ENCODE results near the gene ANO3.

Gene ANO3

GRCh38 chr11:26578998-26579661, 247.2 kb downstream of the ANO3 start:
- no peak overlapping the region for H3K9ac ChIP-seq (ENCODE audit: low read length)
- no peak overlapping the region for H2AK5ac ChIP-seq (ENCODE audit: low read length)
- no peak overlapping the region for H2BK5ac ChIP-seq (ENCODE audit: low read length)

GRCh38 chr11:26579683-26580082, 247.8 kb downstream of the ANO3 start:
- Histone ChIP-seq H2BK15ac (replicated peaks; ENCODE audit: low read depth) (no peak overlapping the region), H4K8ac (ENCODE audit: low read depth, low read length) (no peak overlapping the region), H2BK120ac (ENCODE audit: low read depth, low read length) (no peak overlapping the region), H3K18ac (ENCODE audit: low read length) (no peak overlapping the region), H3K79me1 (ENCODE audit: low read length) (no peaks in the 10 kb centered on the region), H3K27ac (ENCODE audit: low read depth, low read length) (no peak overlapping the region), H2AK5ac (ENCODE audit: low read length) (no peak overlapping the region), H3K4me3 (ENCODE audit: low read length) (no peak overlapping the region), H3K4me2 (ENCODE audit: low read length) (no peak overlapping the region), H3K56ac (ENCODE audit: low read length) (no peak overlapping the region), H4K5ac (ENCODE audit: low read length) (no peak overlapping the region), H3K36me3 (ENCODE audit: control insufficient read depth, insufficient read depth, low read length) (no peaks in the 10 kb centered on the region), H3K4me1 (ENCODE audit: control insufficient read depth, low read depth, low read length) (no peaks in the 10 kb centered on the region), H3K23ac (ENCODE audit: low read length) (no peak overlapping the region), H3K27me3 (ENCODE audit: insufficient read depth, low read length, poor library complexity) (no peaks in the 10 kb centered on the region), H3K79me2 (ENCODE audit: control insufficient read depth, insufficient read depth, low read length) (no peaks in the 10 kb centered on the region), H3K4ac (ENCODE audit: low read depth, low read length) (no peak overlapping the region), H2BK5ac (ENCODE audit: low read length) (no peak overlapping the region), H3K9ac (ENCODE audit: low read length) (no peak overlapping the region)
- WGBS (ENCODE audit: extremely low coverage, insufficient coverage, low lambda C conversion rate) = no CpG with 5 or more reads among the region's 2 CpGs
- no peak for DNase-seq

More at GRCh38 chr11:26578998-26579661, 247.2 kb downstream of the ANO3 start:
- Histone ChIP-seq H3K79me1 (ENCODE audit: low read length) (no peaks in the 10 kb centered on the region), H3K56ac (ENCODE audit: low read length) (no peak overlapping the region), H3K18ac (ENCODE audit: low read length) (no peak overlapping the region), H3K27me3 (ENCODE audit: insufficient read depth, low read length, poor library complexity) (no peaks in the 10 kb centered on the region), H2BK120ac (ENCODE audit: low read depth, low read length) (no peak overlapping the region), H3K36me3 (ENCODE audit: control insufficient read depth, insufficient read depth, low read length) (no peaks in the 10 kb centered on the region), H3K23ac (ENCODE audit: low read length) (no peak overlapping the region), H3K79me2 (ENCODE audit: control insufficient read depth, insufficient read depth, low read length) (no peaks in the 10 kb centered on the region), H3K4ac (ENCODE audit: low read depth, low read length) (no peak overlapping the region), H4K5ac (ENCODE audit: low read length) (no peak overlapping the region), H2BK15ac (replicated peaks; ENCODE audit: low read depth) (no peak overlapping the region), H3K27ac (ENCODE audit: low read depth, low read length) (no peak overlapping the region), H4K8ac (ENCODE audit: low read depth, low read length) (no peak overlapping the region), H3K4me1 (ENCODE audit: control insufficient read depth, low read depth, low read length) (no peaks in the 10 kb centered on the region), H3K4me2 (ENCODE audit: low read length) (no peak overlapping the region), H3K4me3 (ENCODE audit: low read length) (no peak overlapping the region)
- DNase-seq = no peak
- no CpG with 5 or more reads among the region's 1 CpG for WGBS (ENCODE audit: extremely low coverage, insufficient coverage, low lambda C conversion rate)

GRCh38 chr11:26580929-26581328, 249.0 kb downstream of the ANO3 start:
- Histone ChIP-seq H2BK15ac (replicated peaks; ENCODE audit: low read depth) (no peak overlapping the region), H3K36me3 (ENCODE audit: control insufficient read depth, insufficient read depth, low read length) (no peaks in the 10 kb centered on the region), H4K5ac (ENCODE audit: low read length) (no peak overlapping the region), H2AK5ac (ENCODE audit: low read length) (no peak overlapping the region), H3K9ac (ENCODE audit: low read length) (no peak overlapping the region), H3K4ac (ENCODE audit: low read depth, low read length) (no peak overlapping the region), H2BK5ac (ENCODE audit: low read length) (no peak overlapping the region), H3K27me3 (ENCODE audit: insufficient read depth, low read length, poor library complexity) (no peaks in the 10 kb centered on the region), H3K27ac (ENCODE audit: low read depth, low read length) (no peak overlapping the region), H4K8ac (ENCODE audit: low read depth, low read length) (no peak overlapping the region), H3K56ac (ENCODE audit: low read length) (no peak overlapping the region), H3K18ac (ENCODE audit: low read length) (no peak overlapping the region), H3K4me3 (ENCODE audit: low read length) (no peak overlapping the region), H3K4me2 (ENCODE audit: low read length) (no peak overlapping the region), H2BK120ac (ENCODE audit: low read depth, low read length) (no peak overlapping the region), H3K4me1 (ENCODE audit: control insufficient read depth, low read depth, low read length) (no peaks in the 10 kb centered on the region), H3K23ac (ENCODE audit: low read length) (no peak overlapping the region), H3K79me2 (ENCODE audit: control insufficient read depth, insufficient read depth, low read length) (no peaks in the 10 kb centered on the region), H3K79me1 (ENCODE audit: low read length) (no peaks in the 10 kb centered on the region)
- no peak for DNase-seq
- no CpG with 5 or more reads among the region's 3 CpGs for WGBS (ENCODE audit: extremely low coverage, insufficient coverage, low lambda C conversion rate)

- no peak overlapping the region for H3K4ac ChIP-seq (ENCODE audit: low read depth, low read length)
- no peak overlapping the region for H2BK5ac ChIP-seq (ENCODE audit: low read length)
- H3K23ac ChIP-seq (ENCODE audit: low read length) = no peak overlapping the region
- H3K56ac ChIP-seq (ENCODE audit: low read length) = no peak overlapping the region
- no peak overlapping the region for H4K8ac ChIP-seq (ENCODE audit: low read depth, low read length)
- no peak overlapping the region for H2BK15ac ChIP-seq (replicated peaks; ENCODE audit: low read depth)
- no peaks in the 10 kb centered on the region for H3K79me2 ChIP-seq (ENCODE audit: control insufficient read depth, insufficient read depth, low read length)
- H2AK5ac ChIP-seq (ENCODE audit: low read length) = no peak overlapping the region
- no peaks in the 10 kb centered on the region for H3K79me1 ChIP-seq (ENCODE audit: low read length)
- no peaks in the 10 kb centered on the region for H3K27me3 ChIP-seq (ENCODE audit: insufficient read depth, low read length, poor library complexity)
- H3K36me3 ChIP-seq (ENCODE audit: control insufficient read depth, insufficient read depth, low read length) = no peaks in the 10 kb centered on the region
- WGBS (ENCODE audit: extremely low coverage, insufficient coverage, low lambda C conversion rate) = no CpG with 5 or more reads among the region's 3 CpGs
- H4K5ac ChIP-seq (ENCODE audit: low read length) = no peak overlapping the region
- H3K4me2 ChIP-seq (ENCODE audit: low read length) = no peak overlapping the region
- H3K27ac ChIP-seq (ENCODE audit: low read depth, low read length) = no peak overlapping the region
- no peak overlapping the region for H3K18ac ChIP-seq (ENCODE audit: low read length)
- DNase-seq = no peak
- H2BK120ac ChIP-seq (ENCODE audit: low read depth, low read length) = no peak overlapping the region
- no peaks in the 10 kb centered on the region for H3K4me1 ChIP-seq (ENCODE audit: control insufficient read depth, low read depth, low read length)
- no peak overlapping the region for H3K9ac ChIP-seq (ENCODE audit: low read length)
- no peak overlapping the region for H3K4me3 ChIP-seq (ENCODE audit: low read length)
Measured at GRCh38 chr11:26583550-26583949, 251.6 kb downstream of the ANO3 start.

- Histone ChIP-seq H3K4me1 (ENCODE audit: control insufficient read depth, low read depth, low read length) (no peaks in the 10 kb centered on the region), H3K4me3 (ENCODE audit: low read length) (no peak overlapping the region), H4K8ac (ENCODE audit: low read depth, low read length) (no peak overlapping the region), H3K79me2 (ENCODE audit: control insufficient read depth, insufficient read depth, low read length) (no peaks in the 10 kb centered on the region), H3K23ac (ENCODE audit: low read length) (no peak overlapping the region), H3K56ac (ENCODE audit: low read length) (no peak overlapping the region), H2BK15ac (replicated peaks; ENCODE audit: low read depth) (no peak overlapping the region), H3K79me1 (ENCODE audit: low read length) (no peaks in the 10 kb centered on the region), H3K36me3 (ENCODE audit: control insufficient read depth, insufficient read depth, low read length) (no peaks in the 10 kb centered on the region), H3K4ac (ENCODE audit: low read depth, low read length) (no peak overlapping the region), H3K27ac (ENCODE audit: low read depth, low read length) (no peak overlapping the region), H4K5ac (ENCODE audit: low read length) (no peak overlapping the region), H3K9ac (ENCODE audit: low read length) (no peak overlapping the region), H2AK5ac (ENCODE audit: low read length) (no peak overlapping the region), H3K27me3 (ENCODE audit: insufficient read depth, low read length, poor library complexity) (no peaks in the 10 kb centered on the region), H3K18ac (ENCODE audit: low read length) (no peak overlapping the region), H2BK5ac (ENCODE audit: low read length) (no peak overlapping the region), H3K4me2 (ENCODE audit: low read length) (no peak overlapping the region), H2BK120ac (ENCODE audit: low read depth, low read length) (no peak overlapping the region)
- DNase-seq = no peak
Measured at GRCh38 chr11:26584818-26585217, 252.9 kb downstream of the ANO3 start.

GRCh38 chr11:26587073-26587472, 255.1 kb downstream of the ANO3 start:
- Histone ChIP-seq H3K9ac (ENCODE audit: low read length) (no peak overlapping the region), H2BK120ac (ENCODE audit: low read depth, low read length) (no peak overlapping the region), H3K4ac (ENCODE audit: low read depth, low read length) (no peak overlapping the region), H4K5ac (ENCODE audit: low read length) (no peak overlapping the region), H3K79me2 (ENCODE audit: control insufficient read depth, insufficient read depth, low read length) (no peaks in the 10 kb centered on the region), H2BK5ac (ENCODE audit: low read length) (no peak overlapping the region), H2BK15ac (replicated peaks; ENCODE audit: low read depth) (no peak overlapping the region), H3K23ac (ENCODE audit: low read length) (no peak overlapping the region), H3K27ac (ENCODE audit: low read depth, low read length) (no peak overlapping the region), H3K79me1 (ENCODE audit: low read length) (no peaks in the 10 kb centered on the region), H3K27me3 (ENCODE audit: insufficient read depth, low read length, poor library complexity) (no peaks in the 10 kb centered on the region), H3K56ac (ENCODE audit: low read length) (no peak overlapping the region), H3K4me2 (ENCODE audit: low read length) (no peak overlapping the region), H3K4me3 (ENCODE audit: low read length) (no peak overlapping the region), H2AK5ac (ENCODE audit: low read length) (no peak overlapping the region), H3K4me1 (ENCODE audit: control insufficient read depth, low read depth, low read length) (no peaks in the 10 kb centered on the region), H4K8ac (ENCODE audit: low read depth, low read length) (no peak overlapping the region), H3K18ac (ENCODE audit: low read length) (no peak overlapping the region), H3K36me3 (ENCODE audit: control insufficient read depth, insufficient read depth, low read length) (no peaks in the 10 kb centered on the region)
- no peak for DNase-seq
- WGBS (ENCODE audit: extremely low coverage, insufficient coverage, low lambda C conversion rate) = no CpG with 5 or more reads among the region's 2 CpGs
